Brain microvascular endothelial cell (primary cell): ENCODE data around the gene NR2F1-AS1.

ENCODE experiments used
- DNase-seq: peaks from one replicate; pipeline ENCODE4 v3.0.0-alpha.2; 2020
- H3K27ac ChIP-seq: fragments of 250-450 bp; sonication (Bioruptor Pico); 2 replicates; pipeline ENCODE4 v1.5.1; 2020; ENCODE audit warnings: mild to moderate bottlenecking, moderate library complexity
- H3K27me3 ChIP-seq: fragments of 250-450 bp; sonication (Bioruptor Pico); replicated peaks from 2 replicates; pipeline ENCODE4 v1.5.1; 2020; ENCODE audit warnings: mild to moderate bottlenecking
- H3K36me3 ChIP-seq: fragments of 250-450 bp; sonication (Bioruptor Pico); replicated peaks from 2 replicates; pipeline ENCODE4 v1.5.1; 2020; ENCODE audit warnings: mild to moderate bottlenecking
- H3K4me3 ChIP-seq: 2 replicates; pipeline ENCODE4 v1.5.1; 2011; ENCODE audit warnings: low read depth, mild to moderate bottlenecking, control low read depth, low read length, moderate library complexity
- in situ Hi-C: cut with HindIII; loops from 2 replicates; pipeline ENCODE4 v1.10.0; 2017; ENCODE audit warnings: low sequenced_read_pairs, low pct_ligation_motif_present
- TF ChIP-seq, protein P1 (sequence below): IDR thresholded peaks from 2 replicates; pipeline ENCODE4 v1.5.1; 2011; ENCODE audit warnings: low read depth, mild to moderate bottlenecking, moderate library complexity, low read length, control low read depth, inconsistent platforms; ENCODE audit errors: missing control alignments

NR2F1-AS1 gene

DNA sequence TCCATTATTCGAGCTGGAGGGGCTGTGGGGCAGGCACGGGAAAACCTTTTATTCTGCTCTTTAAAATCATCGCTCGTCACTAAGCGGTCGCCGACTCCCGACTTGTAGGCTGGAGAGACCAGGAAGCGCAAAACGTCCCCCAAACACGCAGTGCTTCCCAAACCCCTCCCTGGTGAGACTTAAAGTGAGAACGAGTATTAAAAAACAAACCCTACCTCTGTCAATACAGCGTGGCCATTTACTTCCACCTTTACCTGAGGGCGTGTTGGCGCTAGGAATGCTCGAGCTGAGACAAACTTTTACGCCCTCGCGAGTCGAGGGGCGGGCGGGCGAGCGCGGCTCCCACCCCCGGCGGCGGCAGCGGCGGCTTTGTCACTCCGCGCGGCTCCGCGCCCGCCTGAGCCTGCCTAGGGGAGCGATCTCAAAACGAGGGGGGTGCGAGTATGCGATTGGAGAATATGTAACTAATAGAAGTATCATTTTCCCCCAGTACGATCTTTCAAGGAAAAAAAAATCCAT lies at the start of gene NR2F1-AS1:
NR2F1-AS1 (minus strand) TSS at position 293 of the 519 bp plus-strand sequence.
- TF ChIP-seq, protein P1, sequence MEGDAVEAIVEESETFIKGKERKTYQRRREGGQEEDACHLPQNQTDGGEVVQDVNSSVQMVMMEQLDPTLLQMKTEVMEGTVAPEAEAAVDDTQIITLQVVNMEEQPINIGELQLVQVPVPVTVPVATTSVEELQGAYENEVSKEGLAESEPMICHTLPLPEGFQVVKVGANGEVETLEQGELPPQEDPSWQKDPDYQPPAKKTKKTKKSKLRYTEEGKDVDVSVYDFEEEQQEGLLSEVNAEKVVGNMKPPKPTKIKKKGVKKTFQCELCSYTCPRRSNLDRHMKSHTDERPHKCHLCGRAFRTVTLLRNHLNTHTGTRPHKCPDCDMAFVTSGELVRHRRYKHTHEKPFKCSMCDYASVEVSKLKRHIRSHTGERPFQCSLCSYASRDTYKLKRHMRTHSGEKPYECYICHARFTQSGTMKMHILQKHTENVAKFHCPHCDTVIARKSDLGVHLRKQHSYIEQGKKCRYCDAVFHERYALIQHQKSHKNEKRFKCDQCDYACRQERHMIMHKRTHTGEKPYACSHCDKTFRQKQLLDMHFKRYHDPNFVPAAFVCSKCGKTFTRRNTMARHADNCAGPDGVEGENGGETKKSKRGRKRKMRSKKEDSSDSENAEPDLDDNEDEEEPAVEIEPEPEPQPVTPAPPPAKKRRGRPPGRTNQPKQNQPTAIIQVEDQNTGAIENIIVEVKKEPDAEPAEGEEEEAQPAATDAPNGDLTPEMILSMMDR: no peak
- no peak for DNase-seq
- no peaks in the 10 kb centered on the region for H3K27me3 ChIP-seq
- H3K27ac ChIP-seq: peak within 1 kb of the TSS; percentile 94
- peaks cover 8% of the 10 kb centered on the region for H3K36me3 ChIP-seq
- in situ Hi-C loops: no loop called here
- peak within 1 kb of the TSS; percentile 68 for H3K4me3 ChIP-seq

DNA sequence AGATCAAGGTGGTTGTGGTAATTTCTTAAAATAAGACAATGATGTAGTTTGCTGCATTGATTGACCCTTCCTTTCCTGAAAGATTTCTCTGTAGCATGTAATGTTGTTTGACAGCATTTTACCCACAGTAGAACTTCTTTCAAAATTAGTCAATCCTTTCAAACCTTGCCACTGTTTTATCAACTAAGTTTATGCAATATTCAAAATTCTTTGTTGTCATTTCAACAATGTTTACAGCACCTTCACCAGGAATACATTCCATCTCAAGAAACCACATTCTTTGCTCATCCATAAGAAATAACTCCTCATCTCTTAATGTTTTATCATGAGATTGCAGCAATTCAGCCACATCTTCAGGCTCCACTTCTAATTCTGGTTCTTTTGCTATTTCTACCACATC lies 45.8 kb upstream of the NR2F1-AS1 start:
- H3K27ac ChIP-seq: no peak overlapping the region
- H3K36me3 ChIP-seq: no peaks in the 10 kb centered on the region
- no peaks in the 10 kb centered on the region for H3K27me3 ChIP-seq
- in situ Hi-C loops: no loop called here
- H3K4me3 ChIP-seq: no peak overlapping the region
- TF ChIP-seq, protein P1: no peak
- no peak for DNase-seq

DNA sequence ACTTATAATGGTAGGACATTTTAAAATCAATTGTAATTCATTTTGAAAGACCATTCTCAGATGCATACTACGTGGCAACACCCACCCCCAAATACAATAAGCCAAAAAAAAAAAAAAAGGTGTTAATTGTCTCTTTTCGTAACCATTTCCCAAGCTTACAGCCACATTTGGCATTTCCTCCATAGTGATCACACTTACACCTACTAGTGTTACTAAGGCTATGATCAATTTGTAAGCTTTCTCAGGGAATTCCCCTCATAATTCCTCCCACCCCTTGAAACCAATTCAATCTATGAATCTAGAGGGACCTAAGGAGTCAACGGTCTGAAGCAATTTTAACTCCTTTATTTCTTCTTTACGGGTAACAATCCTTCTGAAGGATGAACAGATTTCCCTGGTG lies 42.1 kb upstream of the NR2F1-AS1 start:
- DNase-seq: no peak
- in situ Hi-C loops: no loop called here
- TF ChIP-seq, protein P1: no peak
- no peak overlapping the region for H3K4me3 ChIP-seq
- H3K27ac ChIP-seq: no peak overlapping the region
- H3K27me3 ChIP-seq: no peaks in the 10 kb centered on the region
- no peaks in the 10 kb centered on the region for H3K36me3 ChIP-seq

DNA sequence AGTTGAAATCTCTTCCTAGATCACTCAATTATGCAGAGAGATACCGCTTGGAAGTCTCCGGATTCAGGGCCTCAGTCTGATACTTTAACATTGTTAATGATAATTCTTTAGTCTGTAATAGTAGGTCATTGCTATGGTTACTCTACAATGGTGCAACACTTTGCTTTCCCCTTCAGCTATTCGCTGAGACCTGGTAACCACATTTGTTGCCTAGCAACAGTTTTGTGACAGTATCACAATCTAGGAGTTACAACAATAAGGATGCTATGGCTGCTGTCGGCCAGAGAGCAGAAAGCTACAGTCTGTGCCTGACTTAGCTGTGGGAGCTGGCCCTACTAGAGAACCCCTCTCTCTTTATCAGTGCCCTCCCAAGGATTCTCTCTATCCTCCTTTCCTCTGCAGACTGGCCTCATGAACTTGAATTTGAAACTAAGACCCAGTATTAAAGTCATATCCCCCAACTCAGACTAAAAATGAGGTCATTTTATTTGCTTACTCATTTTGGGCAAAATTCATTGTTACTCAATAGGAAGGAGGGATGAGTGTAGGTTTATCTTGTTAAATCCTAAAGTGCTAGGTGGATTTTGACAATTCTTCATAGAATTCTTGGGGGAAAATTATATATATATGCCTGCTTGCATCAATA lies 41.3 kb upstream of the NR2F1-AS1 start:
- H3K4me3 ChIP-seq: no peak overlapping the region

DNA sequence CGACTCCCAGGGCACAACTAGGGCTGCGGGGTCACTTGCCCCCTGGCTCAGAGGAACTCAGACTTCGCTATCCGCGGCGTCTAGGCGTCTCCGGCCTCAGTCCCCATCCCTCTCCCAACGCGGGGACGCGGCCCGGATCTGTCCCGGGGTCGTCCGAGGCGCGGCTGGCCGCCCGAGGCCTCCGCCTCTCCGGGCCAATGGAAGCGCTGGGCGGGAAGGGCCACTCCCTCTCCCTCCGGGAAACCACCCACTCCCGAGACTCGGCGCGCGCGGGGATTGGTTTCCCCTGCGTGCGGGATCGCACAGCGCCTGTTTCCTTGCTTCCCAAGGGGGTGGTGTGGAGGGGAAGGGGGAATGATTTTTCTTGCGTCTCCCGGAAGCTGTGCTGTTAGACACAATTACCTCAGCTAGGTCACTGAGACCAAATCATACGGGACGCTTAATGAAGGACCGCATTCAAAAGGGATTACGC lies 40.3 kb upstream of the NR2F1-AS1 start:
- in situ Hi-C loops: no loop called here
- TF ChIP-seq, protein P1: no peak
- peak overlapping the region; percentile 69 for H3K27ac ChIP-seq

More for the DNA sequence above, 41.3 kb upstream of the NR2F1-AS1 start:
- DNase-seq: peak; percentile 64
- TF ChIP-seq, protein P1: no peak
- no peaks in the 10 kb centered on the region for H3K36me3 ChIP-seq
- H3K27ac ChIP-seq: no peak overlapping the region
- in situ Hi-C loops: no loop called here
- no peaks in the 10 kb centered on the region for H3K27me3 ChIP-seq

More for the DNA sequence above, 40.3 kb upstream of the NR2F1-AS1 start:
- peak; percentile 53 for DNase-seq
- H3K27me3 ChIP-seq: no peaks in the 10 kb centered on the region
- no peaks in the 10 kb centered on the region for H3K36me3 ChIP-seq
- H3K4me3 ChIP-seq: peak overlapping the region; percentile 70
